Thoracic aorta (tissue), 2 donors: Measurements from ENCODE around the gene SSR1. TPM values are rescaled to one million over a fixed set of nuclear protein-coding genes. Genes with fewer than 3 reads are reported as not detected.
A peak's percentile ranks its signal among the peaks of the same experiment; 100 is the strongest.

Experiments used
- ATAC-seq: fragments of 150-250 bp; one replicate; pipeline ENCODE4 v1.8.0; 2017; ENCODE audit warnings: low read depth; ENCODE audit not compliant: insufficient number of reproducible peaks, low FRiP score
- DNase-seq: peaks from one replicate; pipeline ENCODE4 v3.0.0-alpha.2; 2020; ENCODE audit warnings: low spot score
- H3K27ac ChIP-seq, 2 donors: fragments of 200-600 bp; sonication (generic); 1 replicate in 1 of 2; 2 replicates in 1 of 2; pipeline ENCODE4 v1.5.1; 2016; ENCODE audit warnings: mild to moderate bottlenecking in 2 of 2, moderate library complexity in 2 of 2
- H3K27me3 ChIP-seq: fragments of 200-600 bp; sonication (generic); replicated peaks from 2 replicates; pipeline ENCODE4 v1.6.0; 2016; ENCODE audit warnings: mild to moderate bottlenecking; ENCODE audit not compliant: insufficient read depth
- H3K36me3 ChIP-seq: fragments of 200-600 bp; sonication (generic); one replicate; pipeline ENCODE4 v1.5.1; 2016
- H3K4me1 ChIP-seq, 2 donors: fragments of 200-600 bp; sonication (generic); 1 replicate in 1 of 2; 2 replicates in 1 of 2; pipeline versions ENCODE4 v1.5.1 to v1.6.0; 2016; ENCODE audit warnings: low read depth in 2 of 2, mild to moderate bottlenecking in 1 of 2; ENCODE audit not compliant: control insufficient read depth in 1 of 2
- H3K4me3 ChIP-seq: fragments of 200-600 bp; sonication (generic); 2 replicates; pipeline ENCODE4 v1.5.1; 2016; ENCODE audit warnings: mild to moderate bottlenecking
- H3K9me3 ChIP-seq: fragments of 200-600 bp; sonication (generic); 2 replicates; pipeline ENCODE4 v1.5.1; 2016
- total RNA-seq, 2 donors: library from RNA; depleted of rRNA; stranded (reverse); fragments of >200 nt; gene quantifications; one replicate each; pipeline versions ENCODE4 v1.1.0 to v1.2.3, GENCODE V29; 2016
- TF ChIP-seq, protein P1 (sequence below): fragments of 200-600 bp; sonication (generic); IDR thresholded peaks from one replicate; pipeline ENCODE4 v1.5.1; 2019; ENCODE audit warnings: antibody characterized with exemption

The SSR1 gene
- total RNA-seq, 2 donors from 2014 or later = 56.6 to 59.4 TPM

DNA sequence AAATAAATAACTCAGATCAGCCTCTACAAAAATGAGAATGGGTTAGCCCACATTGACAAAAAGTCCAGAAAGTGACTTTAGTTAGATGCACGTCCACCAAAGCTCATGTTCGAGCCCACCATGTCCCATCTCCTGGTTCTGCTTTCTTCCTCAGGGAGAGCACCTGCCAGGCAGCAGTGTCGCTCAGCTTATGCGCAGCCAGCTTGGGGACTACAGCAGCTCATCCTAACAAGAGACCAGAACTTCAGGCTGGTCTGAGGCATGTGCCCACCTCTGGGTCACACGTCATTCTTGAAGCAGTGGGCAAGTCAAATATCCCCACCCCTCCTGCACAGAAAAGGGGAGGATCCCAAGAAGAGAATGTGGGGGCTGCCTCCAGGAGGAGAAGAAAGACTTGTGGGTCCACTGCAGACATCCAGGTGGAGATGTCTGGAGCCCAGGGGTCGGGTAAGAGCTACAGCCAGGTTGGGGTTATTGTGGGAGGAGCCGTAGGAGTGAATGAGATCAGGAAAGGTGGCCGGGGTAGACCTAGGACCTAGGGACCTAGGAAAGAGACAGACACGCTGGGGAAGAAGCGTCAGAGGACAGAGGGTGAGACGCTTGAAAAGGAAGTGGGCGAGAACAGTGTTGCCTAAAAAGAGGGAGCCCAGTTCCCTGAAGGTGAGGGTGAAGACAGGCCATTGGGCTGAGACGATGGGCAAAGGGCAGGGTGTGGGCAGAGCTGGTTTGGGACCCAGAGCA, 52.5 kb downstream of the SSR1 start:
- peaks cover 8% of the 10 kb centered on the region for H3K9me3 ChIP-seq
- peaks cover 0 to 14% of the 10 kb centered on the region in 2 donors for H3K4me1 ChIP-seq
- no peaks in the 10 kb centered on the region for H3K27me3 ChIP-seq
- ATAC-seq = no peak
- DNase-seq = no peak
- H3K27ac ChIP-seq = peak overlapping the region in 1 of 2 donors; percentile 1
- TF ChIP-seq, protein P1, sequence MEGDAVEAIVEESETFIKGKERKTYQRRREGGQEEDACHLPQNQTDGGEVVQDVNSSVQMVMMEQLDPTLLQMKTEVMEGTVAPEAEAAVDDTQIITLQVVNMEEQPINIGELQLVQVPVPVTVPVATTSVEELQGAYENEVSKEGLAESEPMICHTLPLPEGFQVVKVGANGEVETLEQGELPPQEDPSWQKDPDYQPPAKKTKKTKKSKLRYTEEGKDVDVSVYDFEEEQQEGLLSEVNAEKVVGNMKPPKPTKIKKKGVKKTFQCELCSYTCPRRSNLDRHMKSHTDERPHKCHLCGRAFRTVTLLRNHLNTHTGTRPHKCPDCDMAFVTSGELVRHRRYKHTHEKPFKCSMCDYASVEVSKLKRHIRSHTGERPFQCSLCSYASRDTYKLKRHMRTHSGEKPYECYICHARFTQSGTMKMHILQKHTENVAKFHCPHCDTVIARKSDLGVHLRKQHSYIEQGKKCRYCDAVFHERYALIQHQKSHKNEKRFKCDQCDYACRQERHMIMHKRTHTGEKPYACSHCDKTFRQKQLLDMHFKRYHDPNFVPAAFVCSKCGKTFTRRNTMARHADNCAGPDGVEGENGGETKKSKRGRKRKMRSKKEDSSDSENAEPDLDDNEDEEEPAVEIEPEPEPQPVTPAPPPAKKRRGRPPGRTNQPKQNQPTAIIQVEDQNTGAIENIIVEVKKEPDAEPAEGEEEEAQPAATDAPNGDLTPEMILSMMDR = no peak
- H3K4me3 ChIP-seq = peak overlapping the region; percentile 73
- no peaks in the 10 kb centered on the region for H3K36me3 ChIP-seq

DNA sequence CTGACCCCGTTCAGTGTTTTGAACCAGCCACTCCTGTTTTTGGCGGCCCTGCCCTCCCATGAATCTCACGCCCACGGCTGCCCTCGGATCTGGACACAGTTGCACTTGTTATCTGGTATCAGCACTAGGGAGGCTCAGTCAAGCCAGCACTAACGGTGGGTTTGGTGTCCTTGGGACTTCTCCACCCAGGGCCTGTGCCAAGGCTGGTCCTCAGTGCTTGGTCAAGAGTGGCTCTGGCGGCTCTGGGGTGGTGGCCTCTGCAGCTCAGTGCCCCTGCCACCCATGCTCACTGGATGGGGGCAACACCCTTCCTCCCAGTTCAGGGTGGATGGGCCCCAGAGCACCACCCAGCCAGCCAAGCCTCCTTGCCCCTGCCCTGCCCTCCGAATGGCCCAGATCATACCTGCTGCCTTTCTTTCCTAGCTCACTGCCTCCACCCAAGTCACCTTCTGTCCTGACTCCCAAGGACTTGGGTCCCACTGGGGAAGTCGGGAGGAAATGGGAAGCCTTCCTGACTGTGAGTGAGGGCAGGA, 54.7 kb downstream of the SSR1 start:
- Histone ChIP-seq H3K4me1 (peaks cover 0 to 14% of the 10 kb centered on the region in 2 donors), H3K27ac (no peak overlapping the region), H3K27me3 (no peaks in the 10 kb centered on the region), H3K4me3 (no peak overlapping the region), H3K36me3 (no peaks in the 10 kb centered on the region), H3K9me3 (peaks cover 8% of the 10 kb centered on the region)
- TF ChIP-seq, protein P1 = no peak
- no peak for ATAC-seq
- DNase-seq = no peak

DNA sequence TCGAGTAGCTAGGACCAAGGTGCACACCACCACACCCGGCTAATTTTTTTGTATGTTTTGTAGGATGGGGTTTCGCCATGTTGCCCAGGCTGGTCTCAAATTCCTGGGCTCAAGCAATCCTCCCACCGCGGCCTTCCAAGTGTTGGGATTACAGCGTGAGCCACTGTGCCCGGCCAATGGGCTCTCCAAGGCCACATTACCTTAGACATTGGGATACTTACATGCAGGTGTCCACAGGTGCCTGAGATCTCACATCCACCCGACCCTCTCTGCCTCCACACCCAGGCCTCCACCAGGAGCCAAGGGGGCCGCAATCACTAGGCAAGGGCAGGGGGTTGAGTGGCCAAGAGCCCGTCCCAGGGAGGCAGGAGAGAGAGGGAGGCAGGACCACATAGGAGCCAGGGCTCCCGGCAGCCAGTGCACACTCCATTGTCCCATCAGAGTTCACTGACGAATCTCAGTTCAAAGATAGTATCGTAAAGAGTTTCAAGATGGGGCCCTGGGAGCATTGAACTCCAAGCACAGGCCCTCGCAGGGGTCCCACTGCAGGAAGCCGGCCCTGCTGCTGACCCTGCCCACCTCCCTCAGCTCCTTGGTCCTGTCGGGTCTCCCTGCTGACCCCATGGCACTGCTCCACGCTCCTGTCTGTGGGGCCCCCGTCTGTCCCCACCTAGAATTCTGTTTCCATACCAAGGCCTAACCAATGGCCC, 55.3 kb downstream of the SSR1 start:
- DNase-seq = no peak
- TF ChIP-seq, protein P1 = no peak

DNA sequence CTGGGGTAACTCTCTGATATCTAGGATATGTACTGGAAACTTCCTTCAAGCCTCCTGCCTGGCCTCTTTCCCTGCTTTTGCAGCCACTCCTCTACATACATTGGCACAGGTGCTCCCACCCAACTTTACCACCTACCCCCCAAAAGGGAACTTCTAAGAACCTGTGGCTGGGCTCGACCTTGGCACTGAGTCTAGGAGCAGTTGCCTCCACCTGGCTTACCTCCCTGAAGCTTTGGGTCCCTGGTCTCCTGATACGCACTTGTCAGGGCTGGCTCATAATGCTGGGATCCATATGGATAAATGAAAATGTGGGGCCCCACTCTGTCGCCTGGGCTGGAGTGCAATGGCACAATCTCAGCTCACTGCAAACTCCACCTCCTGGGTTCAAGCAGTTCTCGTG, 56.2 kb downstream of the SSR1 start:
- peaks cover 4% of the 10 kb centered on the region for H3K36me3 ChIP-seq
- no peak for ATAC-seq
- peaks cover 8% of the 10 kb centered on the region for H3K9me3 ChIP-seq
- TF ChIP-seq, protein P1 = no peak
- no peak overlapping the region for H3K27ac ChIP-seq
- DNase-seq = no peak
- no peak overlapping the region for H3K4me3 ChIP-seq
- peaks cover 0 to 12% of the 10 kb centered on the region in 2 donors for H3K4me1 ChIP-seq
- H3K27me3 ChIP-seq = no peaks in the 10 kb centered on the region

More for the DNA sequence above, 55.3 kb downstream of the SSR1 start:
- Histone ChIP-seq H3K27ac (no peak overlapping the region), H3K27me3 (no peaks in the 10 kb centered on the region), H3K4me3 (no peak overlapping the region), H3K36me3 (no peaks in the 10 kb centered on the region), H3K4me1 (peaks cover 0 to 14% of the 10 kb centered on the region in 2 donors), H3K9me3 (peaks cover 8% of the 10 kb centered on the region)
- no peak for ATAC-seq

DNA sequence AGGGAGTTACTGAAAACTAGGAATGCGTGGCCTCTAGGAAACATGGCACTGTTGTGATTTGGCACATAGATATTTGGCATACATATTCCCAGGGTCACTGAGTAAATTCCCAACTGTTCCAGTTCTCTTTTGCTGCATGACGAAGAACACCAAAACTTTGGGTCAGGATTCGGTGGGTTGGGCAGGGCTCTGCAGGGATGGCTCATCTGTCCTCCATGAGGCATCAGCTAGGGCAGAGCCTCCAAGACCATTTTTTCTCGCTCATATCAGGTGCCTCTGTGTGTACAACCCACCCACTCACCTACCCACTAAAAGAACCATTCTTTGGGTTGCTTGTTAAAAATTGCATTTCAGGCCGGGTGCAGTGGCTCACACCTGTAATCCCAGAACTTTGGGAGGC, 57.1 kb downstream of the SSR1 start:
- no peak for DNase-seq
- TF ChIP-seq, protein P1 = no peak
- Histone ChIP-seq H3K27ac (no peak overlapping the region), H3K4me3 (no peak overlapping the region), H3K27me3 (no peaks in the 10 kb centered on the region), H3K36me3 (peaks cover 7% of the 10 kb centered on the region), H3K4me1 (peaks cover 0 to 8% of the 10 kb centered on the region in 2 donors), H3K9me3 (peaks cover 8% of the 10 kb centered on the region)
- no peak for ATAC-seq
